Sigmoid colon (tissue), 7 donors: ENCODE data around the gene KCNE3. TPM values are rescaled to one million over a fixed set of nuclear protein-coding genes. Genes with fewer than 3 reads are reported as not detected.
A peak's percentile ranks its signal among the peaks of the same experiment; 100 is the strongest.

Source experiments
- DNase-seq: peaks from one replicate; pipeline ENCODE4 v3.0.0-alpha.2; 2019
- H3K27ac ChIP-seq, 4 donors: fragments of 200-600 bp; sonication (generic); one replicate each; pipeline ENCODE4 v1.5.1; 2016 to 2019; ENCODE audit warnings: mild to moderate bottlenecking in 1 of 4
- H3K27me3 ChIP-seq, 3 donors: fragments of 200-600 bp; sonication (generic); one replicate each; pipeline ENCODE4 v1.5.1; 2019; ENCODE audit warnings: mild to moderate bottlenecking in 1 of 3
- H3K36me3 ChIP-seq, 4 donors: fragments of 200-600 bp; sonication (generic); one replicate each; pipeline ENCODE4 v1.5.1; 2016 to 2019
- H3K4me1 ChIP-seq, 4 donors: fragments of 200-600 bp; sonication (generic); one replicate each; pipeline ENCODE4 v1.5.1; 2017 to 2019
- H3K4me3 ChIP-seq, 4 donors: fragments of 200-600 bp; sonication (generic); one replicate each; pipeline ENCODE4 v1.5.1; 2017 to 2019; ENCODE audit warnings: mild to moderate bottlenecking in 2 of 4, moderate library complexity in 1 of 4
- H3K9me3 ChIP-seq, 4 donors: fragments of 200-600 bp in 3 of 4; sonication (generic) in 3 of 4; one replicate each; pipeline versions ENCODE4 v1.5.1 to v1.6.1; 2013 to 2019
- CTCF ChIP-seq, 4 experiments: fragments of 450-650 bp in 3 of 4; fragments of 200-600 bp in 1 of 4; IDR thresholded peaks; one replicate each; pipeline ENCODE4 v1.5.1; 2016 to 2019; ENCODE audit warnings: antibody characterized with exemption in 4 of 4, mild to moderate bottlenecking in 3 of 4, moderate library complexity in 2 of 4
- EP300 ChIP-seq, 4 donors: sonication (generic); formaldehyde crosslinking; IDR thresholded peaks; one replicate each; pipeline ENCODE4 v1.6.1; 2017; ENCODE audit warnings: antibody characterized with exemption in 4 of 4
- POLR2A ChIP-seq, 2 donors: fragments of 450-650 bp; IDR thresholded peaks; one replicate each; pipeline ENCODE4 v1.6.1; 2016; ENCODE audit warnings: antibody characterized with exemption in 2 of 2, mild to moderate bottlenecking in 2 of 2, moderate library complexity in 2 of 2
- POLR2AphosphoS5 ChIP-seq, 4 donors: sonication (generic); formaldehyde crosslinking; IDR thresholded peaks; one replicate each; pipeline ENCODE4 v1.6.1; 2017; ENCODE audit warnings: antibody characterized with exemption in 4 of 4
- WGBS, 2 donors: extraction: QIAGEN DNeasy Blood & Tissue Kit; methylation state at CpG; one replicate each; pipeline ENCODE4 v1.1.7; 2013; 5-methylcytosine and 5-hydroxymethylcytosine counted together
- intact Hi-C: fragments of 100-400 bp; cut with DNase I; formaldehyde crosslinking; loops from one replicate; pipeline ENCODE4 v1.15.1; 2023
- polyA plus RNA-seq, 3 donors: library from polyadenylated mRNA; stranded (reverse); fragments of 200-250 nt; gene quantifications; one replicate each; pipeline ENCODE4 v1.2.3, GENCODE V29; 2013
- total RNA-seq, 4 donors: library from RNA; depleted of rRNA; stranded (reverse); fragments of >200 nt; gene quantifications; one replicate each; pipeline ENCODE4 v1.1.0, GENCODE V29; 2016
- donor health status: healthy with polysubstance abuse.
- donor health status: Bipolar disorder and iron deficiency.
- donor health status: healthy.

KCNE3 gene
- total and polyA plus RNA-seq, 7 donors, result 5.4 to 30.1 (median 9.6) TPM

- H3K27ac ChIP-seq, result peak overlapping the region in 3 of 4 donors; percentile 16 to 32 (median 29)
- intact Hi-C loops, result no loop called here
Measured at GRCh38 chr11:74462631-74463030, 4.7 kb downstream of the KCNE3 start.

GRCh38 chr11:74462009-74462408 lies 5.3 kb downstream of the KCNE3 start:
- DNase-seq, result peak; percentile 89
- peak overlapping the region; percentile 45 to 69 (median 56) for H3K27ac ChIP-seq
- H3K27me3 ChIP-seq, result no peaks in the 10 kb centered on the region
- H3K4me3 ChIP-seq, result peak overlapping the region in 1 of 4 donors; percentile 25
- TF ChIP-seq POLR2A (IDR thresholded peaks at IDR 0.05) (no peak), EP300 (IDR thresholded peaks at IDR 0.05) (no peak), CTCF (IDR thresholded peaks at IDR 0.05) (no peak), POLR2AphosphoS5 (IDR thresholded peaks at IDR 0.05) (peak; percentile 16 to 53 (median 38))
- intact Hi-C loops, result no loop called here
- no peaks in the 10 kb centered on the region for H3K9me3 ChIP-seq
- H3K4me1 ChIP-seq, result peaks cover 0 to 18% (median 12%) of the 10 kb centered on the region in 4 donors
- WGBS, 2 donors, result 55 to 65% methylated on average over 2 of the region's 2 CpGs
- H3K36me3 ChIP-seq, result no peaks in the 10 kb centered on the region

More at GRCh38 chr11:74462631-74463030, 4.7 kb downstream of the KCNE3 start:
- TF ChIP-seq POLR2A (IDR thresholded peaks at IDR 0.05) (no peak), EP300 (IDR thresholded peaks at IDR 0.05) (no peak), CTCF (IDR thresholded peaks at IDR 0.05) (no peak), POLR2AphosphoS5 (IDR thresholded peaks at IDR 0.05) (no peak)
- no peaks in the 10 kb centered on the region for H3K36me3 ChIP-seq
- no peaks in the 10 kb centered on the region for H3K27me3 ChIP-seq
- 67 to 72% methylated on average over 5 of the region's 5 CpGs for WGBS, 2 donors
- H3K4me3 ChIP-seq, result no peak overlapping the region
- DNase-seq, result no peak
- H3K9me3 ChIP-seq, result no peaks in the 10 kb centered on the region
- H3K4me1 ChIP-seq, result peaks cover 0 to 24% (median 16%) of the 10 kb centered on the region in 4 donors

- Histone ChIP-seq H3K4me1 (peaks cover 0 to 11% (median 9%) of the 10 kb centered on the region in 4 donors), H3K27me3 (no peaks in the 10 kb centered on the region), H3K4me3 (peak overlapping the region in 1 of 4 donors; percentile 25), H3K9me3 (no peaks in the 10 kb centered on the region), H3K27ac (peak overlapping the region; percentile 45 to 69 (median 56)), H3K36me3 (no peaks in the 10 kb centered on the region)
- DNase-seq, result no peak
- TF ChIP-seq POLR2AphosphoS5 (IDR thresholded peaks at IDR 0.05) (peak in 2 of 4 donors; percentile 14 to 22), EP300 (IDR thresholded peaks at IDR 0.05) (no peak)
- 61 to 63% methylated on average over 2 of the region's 2 CpGs for WGBS, 2 donors
- intact Hi-C loops, result no loop called here
Measured at GRCh38 chr11:74460481-74461154, 6.7 kb downstream of the KCNE3 start.

GRCh38 chr11:74460065-74460464 lies 7.3 kb downstream of the KCNE3 start:
- no peaks in the 10 kb centered on the region for H3K27me3 ChIP-seq
- H3K4me1 ChIP-seq, result peaks cover 0 to 11% (median 9%) of the 10 kb centered on the region in 4 donors
- DNase-seq, result no peak
- intact Hi-C loops, result no loop called here
- no peaks in the 10 kb centered on the region for H3K36me3 ChIP-seq
- WGBS, 2 donors, result 50 to 76% methylated on average over 4 of the region's 4 CpGs
- H3K27ac ChIP-seq, result peak overlapping the region in 2 of 4 donors; percentile 16 to 61
- TF ChIP-seq POLR2AphosphoS5 (IDR thresholded peaks at IDR 0.05), result no peak
- TF ChIP-seq EP300 (IDR thresholded peaks at IDR 0.05), result no peak
- TF ChIP-seq POLR2A (IDR thresholded peaks at IDR 0.05), result no peak
- TF ChIP-seq CTCF (IDR thresholded peaks at IDR 0.05), result no peak
- no peaks in the 10 kb centered on the region for H3K9me3 ChIP-seq
- H3K4me3 ChIP-seq, result peak overlapping the region in 1 of 4 donors; percentile 4

GRCh38 chr11:74459584-74459983 lies 7.8 kb downstream of the KCNE3 start:
- no peak overlapping the region for H3K27ac ChIP-seq
- H3K4me1 ChIP-seq, result peaks cover 0 to 11% (median 9%) of the 10 kb centered on the region in 4 donors
- intact Hi-C loops, result loop anchor here (10.0 kb wide), 1 partner anchor 135 kb away; the partner anchor contains the start of gene POLD3
- TF ChIP-seq POLR2A (IDR thresholded peaks at IDR 0.05) (no peak), CTCF (IDR thresholded peaks at IDR 0.05) (no peak), POLR2AphosphoS5 (IDR thresholded peaks at IDR 0.05) (no peak)
- H3K27me3 ChIP-seq, result no peaks in the 10 kb centered on the region
- no peaks in the 10 kb centered on the region for H3K36me3 ChIP-seq
- no peak for DNase-seq
- H3K4me3 ChIP-seq, result no peak overlapping the region
- H3K9me3 ChIP-seq, result no peaks in the 10 kb centered on the region
- 0 to 48% methylated on average over 1 of the region's 1 CpG for WGBS, 2 donors
